Mucosa of rectum (tissue), 2 donors: ENCODE data around the gene RCOR1.
"Not testable (repeated sequence)": the region's sequence is repeated elsewhere in the genome, so short reads cannot be mapped to it uniquely, and the experiment has no call there.

ENCODE experiments used
- H3K27ac ChIP-seq, 2 donors: one replicate each; pipeline ENCODE4 v1.7.0; 2013; ENCODE audit warnings: inconsistent platforms in 2 of 2, low read depth in 2 of 2, low read length in 2 of 2
- H3K27me3 ChIP-seq, 2 donors: one replicate each; pipeline ENCODE4 v1.7.0; 2013; ENCODE audit warnings: low read length in 2 of 2; ENCODE audit not compliant: control insufficient read depth in 2 of 2, insufficient read depth in 2 of 2
- H3K36me3 ChIP-seq, 2 donors: one replicate each; pipeline ENCODE4 v1.7.0; 2013; ENCODE audit warnings: low read length in 2 of 2; ENCODE audit not compliant: control insufficient read depth in 2 of 2, insufficient read depth in 2 of 2
- H3K4me1 ChIP-seq, 2 donors: one replicate each; pipeline ENCODE4 v1.7.0; 2013; ENCODE audit warnings: low read length in 2 of 2, mild to moderate bottlenecking in 1 of 2; ENCODE audit not compliant: control insufficient read depth in 2 of 2, insufficient read depth in 2 of 2
- H3K4me3 ChIP-seq, 2 donors: one replicate each; pipeline ENCODE4 v1.7.0; 2013; ENCODE audit warnings: low read length in 2 of 2
- H3K9ac ChIP-seq, 2 donors: one replicate each; pipeline ENCODE4 v1.7.0; 2013; ENCODE audit warnings: low read length in 2 of 2, low read depth in 1 of 2, mild to moderate bottlenecking in 1 of 2
- H3K9me3 ChIP-seq, 2 donors: one replicate each; pipeline ENCODE4 v1.7.0; 2013; ENCODE audit warnings: low read length in 2 of 2; ENCODE audit not compliant: control insufficient read depth in 2 of 2
- donor health status: healthy.
- donor health status: Normal muscosa, but diverticular disease.

RCOR1 gene

GRCh38 chr14:102608064-102608446 is 15.6 kb downstream of the RCOR1 start:
- H3K4me1 ChIP-seq = peaks cover 0 to 2% of the 10 kb centered on the region in 2 donors
- no peak overlapping the region for H3K4me3 ChIP-seq
- no peak overlapping the region for H3K27ac ChIP-seq

GRCh38 chr14:102610968-102611811 is 18.7 kb downstream of the RCOR1 start:
- H3K4me1 ChIP-seq = peaks cover 0 to 2% of the 10 kb centered on the region in 2 donors
- no peaks in the 10 kb centered on the region for H3K9me3 ChIP-seq
- no peaks in the 10 kb centered on the region for H3K27me3 ChIP-seq
- no peak overlapping the region for H3K27ac ChIP-seq
- no peak overlapping the region for H3K9ac ChIP-seq
- H3K36me3 ChIP-seq = no peaks in the 10 kb centered on the region
- no peak overlapping the region for H3K4me3 ChIP-seq

More at GRCh38 chr14:102608064-102608446, 15.6 kb downstream of the RCOR1 start:
- Histone ChIP-seq H3K27me3 (no peaks in the 10 kb centered on the region), H3K9me3 (no peaks in the 10 kb centered on the region), H3K36me3 (no peaks in the 10 kb centered on the region), H3K9ac (no peak overlapping the region)

- Histone ChIP-seq H3K9me3 (no peaks in the 10 kb centered on the region), H3K27ac (no peak overlapping the region), H3K4me3 (no peak overlapping the region), H3K4me1 (no peaks in the 10 kb centered on the region), H3K27me3 (no peaks in the 10 kb centered on the region), H3K36me3 (peaks cover 0 to 2% of the 10 kb centered on the region in 2 donors), H3K9ac (no peak overlapping the region)
These were observed 23.9 kb downstream of the RCOR1 start for GRCh38 chr14:102616318-102616717.

GRCh38 chr14:102616799-102617198 is 24.4 kb downstream of the RCOR1 start:
- H3K9me3 ChIP-seq = no peaks in the 10 kb centered on the region
- peaks cover 0 to 2% of the 10 kb centered on the region in 2 donors for H3K36me3 ChIP-seq
- no peaks in the 10 kb centered on the region for H3K4me1 ChIP-seq
- H3K27ac ChIP-seq = no peak overlapping the region
- H3K4me3 ChIP-seq = no peak overlapping the region
- no peak overlapping the region for H3K9ac ChIP-seq
- H3K27me3 ChIP-seq = no peaks in the 10 kb centered on the region

- not testable (repeated sequence) for H3K4me1 ChIP-seq, H3K9ac ChIP-seq, H3K4me3 ChIP-seq, H3K27me3 ChIP-seq, H3K9me3 ChIP-seq, H3K36me3 ChIP-seq, H3K27ac ChIP-seq
These were observed 26.6 kb downstream of the RCOR1 start for GRCh38 chr14:102619012-102619411.

GRCh38 chr14:102620413-102620812 is 28.0 kb downstream of the RCOR1 start:
- H3K4me3 ChIP-seq = no peak overlapping the region

GRCh38 chr14:102622262-102622885 is 29.9 kb downstream of the RCOR1 start:
- Histone ChIP-seq H3K27ac (no peak overlapping the region), H3K9ac (no peak overlapping the region), H3K36me3 (peaks cover 0 to 2% of the 10 kb centered on the region in 2 donors), H3K4me1 (no peaks in the 10 kb centered on the region), H3K27me3 (no peaks in the 10 kb centered on the region), H3K9me3 (no peaks in the 10 kb centered on the region), H3K4me3 (no peak overlapping the region)

More at GRCh38 chr14:102620413-102620812, 28.0 kb downstream of the RCOR1 start:
- Histone ChIP-seq H3K4me1 (no peaks in the 10 kb centered on the region), H3K9me3 (no peaks in the 10 kb centered on the region), H3K27me3 (no peaks in the 10 kb centered on the region), H3K27ac (no peak overlapping the region), H3K36me3 (peaks cover 0 to 4% of the 10 kb centered on the region in 2 donors), H3K9ac (no peak overlapping the region)

GRCh38 chr14:102624666-102625065 is 32.2 kb downstream of the RCOR1 start:
- peaks cover 0 to 4% of the 10 kb centered on the region in 2 donors for H3K36me3 ChIP-seq
- no peaks in the 10 kb centered on the region for H3K27me3 ChIP-seq
- no peak overlapping the region for H3K4me3 ChIP-seq
- H3K27ac ChIP-seq = no peak overlapping the region
- H3K9ac ChIP-seq = no peak overlapping the region
- H3K9me3 ChIP-seq = no peaks in the 10 kb centered on the region
- H3K4me1 ChIP-seq = peaks cover 0 to 2% of the 10 kb centered on the region in 2 donors

- Histone ChIP-seq H3K27me3 (no peaks in the 10 kb centered on the region), H3K4me1 (peaks cover 0 to 2% of the 10 kb centered on the region in 2 donors), H3K36me3 (peaks cover 0 to 4% of the 10 kb centered on the region in 2 donors), H3K9me3 (no peaks in the 10 kb centered on the region), H3K27ac (no peak overlapping the region), H3K4me3 (no peak overlapping the region), H3K9ac (no peak overlapping the region)
These were observed 33.3 kb downstream of the RCOR1 start for GRCh38 chr14:102625564-102626296.

- Histone ChIP-seq H3K36me3 (peaks cover 0 to 4% of the 10 kb centered on the region in 2 donors), H3K4me3 (no peak overlapping the region), H3K4me1 (peaks cover 0 to 2% of the 10 kb centered on the region in 2 donors), H3K27me3 (no peaks in the 10 kb centered on the region), H3K27ac (no peak overlapping the region), H3K9ac (no peak overlapping the region), H3K9me3 (no peaks in the 10 kb centered on the region)
These were observed 34.1 kb downstream of the RCOR1 start for GRCh38 chr14:102626530-102626929.
